Measurements from ENCODE around the gene MRPS14. TPM values are rescaled to one million over a fixed set of nuclear protein-coding genes. Genes with fewer than 3 reads are reported as not detected.

Gene MRPS14
- total RNA-seq, 1 experiment from 2014 or later: 31.6 TPM

- no peaks in the 10 kb centered on the region for H3K9me3 ChIP-seq (replicated peaks)
- H3K36me3 ChIP-seq: no peaks in the 10 kb centered on the region
- DNase-seq: peak; percentile 9 to 62
- H3K4me1 ChIP-seq: no peaks in the 10 kb centered on the region
- H3K27me3 ChIP-seq: no peaks in the 10 kb centered on the region
- no peak overlapping the region for H3K4me3 ChIP-seq
- H3K27ac ChIP-seq: no peak overlapping the region
Measured at GRCh38 chr1:174982971-174983689, 40.1 kb downstream of the MRPS14 start.

GRCh38 chr1:174976436-174977108, 46.7 kb downstream of the MRPS14 start:
- Histone ChIP-seq H3K4me1 (no peaks in the 10 kb centered on the region), H3K27me3 (no peaks in the 10 kb centered on the region), H3K27ac (no peak overlapping the region), H3K4me3 (no peak overlapping the region), H3K36me3 (no peaks in the 10 kb centered on the region), H3K9me3 (replicated peaks) (no peaks in the 10 kb centered on the region)
- no peak for DNase-seq

GRCh38 chr1:174975764-174976163, 47.5 kb downstream of the MRPS14 start:
- no peaks in the 10 kb centered on the region for H3K36me3 ChIP-seq
- no peaks in the 10 kb centered on the region for H3K9me3 ChIP-seq (replicated peaks)
- H3K4me1 ChIP-seq: no peaks in the 10 kb centered on the region
- DNase-seq: no peak
- no peak overlapping the region for H3K27ac ChIP-seq
- no peaks in the 10 kb centered on the region for H3K27me3 ChIP-seq
- no peak overlapping the region for H3K4me3 ChIP-seq

GRCh38 chr1:174974711-174975119, 48.5 kb downstream of the MRPS14 start:
- no peaks in the 10 kb centered on the region for H3K36me3 ChIP-seq
- DNase-seq: no peak
- H3K27me3 ChIP-seq: no peaks in the 10 kb centered on the region
- no peak overlapping the region for H3K27ac ChIP-seq
- no peaks in the 10 kb centered on the region for H3K9me3 ChIP-seq (replicated peaks)
- 0 out of 2 replicates have a peak, but pooled peaks cover 2% of the 10 kb centered on the region for H3K4me1 ChIP-seq
- no peak overlapping the region for H3K4me3 ChIP-seq

- no peak for DNase-seq
- no peaks in the 10 kb centered on the region for H3K36me3 ChIP-seq
- no peaks in the 10 kb centered on the region for H3K27me3 ChIP-seq
- no peaks in the 10 kb centered on the region for H3K9me3 ChIP-seq (replicated peaks)
- H3K4me3 ChIP-seq: no peak overlapping the region
- H3K27ac ChIP-seq: no peak overlapping the region
- H3K4me1 ChIP-seq: peaks cover 17% of the 10 kb centered on the region
Measured at GRCh38 chr1:174971902-174972301, 51.3 kb downstream of the MRPS14 start.

- peaks cover 17% of the 10 kb centered on the region for H3K4me1 ChIP-seq
- H3K4me3 ChIP-seq: no peak overlapping the region
- H3K9me3 ChIP-seq (replicated peaks): no peaks in the 10 kb centered on the region
- no peak overlapping the region for H3K27ac ChIP-seq
- H3K27me3 ChIP-seq: no peaks in the 10 kb centered on the region
- no peaks in the 10 kb centered on the region for H3K36me3 ChIP-seq
- DNase-seq: no peak
Measured at GRCh38 chr1:174971466-174971865, 51.8 kb downstream of the MRPS14 start.

- Histone ChIP-seq H3K27me3 (no peaks in the 10 kb centered on the region), H3K4me1 (peaks cover 17% of the 10 kb centered on the region), H3K36me3 (no peaks in the 10 kb centered on the region), H3K9me3 (replicated peaks) (no peaks in the 10 kb centered on the region), H3K4me3 (no peak overlapping the region), H3K27ac (no peak overlapping the region)
- no peak for DNase-seq
Measured at GRCh38 chr1:174969977-174970376, 53.2 kb downstream of the MRPS14 start.

GRCh38 chr1:174968750-174969244, 54.4 kb downstream of the MRPS14 start:
- no peak overlapping the region for H3K27ac ChIP-seq
- H3K9me3 ChIP-seq (replicated peaks): no peaks in the 10 kb centered on the region
- no peak overlapping the region for H3K4me3 ChIP-seq
- DNase-seq: peak in 1 of 2 experiments; percentile 49
- H3K4me1 ChIP-seq: peaks cover 26% of the 10 kb centered on the region
- no peaks in the 10 kb centered on the region for H3K27me3 ChIP-seq
- H3K36me3 ChIP-seq: no peaks in the 10 kb centered on the region

GRCh38 chr1:174967845-174968705, 55.1 kb downstream of the MRPS14 start:
- H3K36me3 ChIP-seq: no peaks in the 10 kb centered on the region
- DNase-seq: no peak
- no peaks in the 10 kb centered on the region for H3K9me3 ChIP-seq (replicated peaks)
- no peak overlapping the region for H3K4me3 ChIP-seq
- H3K27ac ChIP-seq: no peak overlapping the region
- no peaks in the 10 kb centered on the region for H3K27me3 ChIP-seq
- peaks cover 31% of the 10 kb centered on the region for H3K4me1 ChIP-seq

GRCh38 chr1:174966008-174966572, 57.1 kb downstream of the MRPS14 start:
- Histone ChIP-seq H3K4me1 (peaks cover 33% of the 10 kb centered on the region), H3K27ac (no peak overlapping the region), H3K9me3 (replicated peaks) (no peaks in the 10 kb centered on the region), H3K27me3 (no peaks in the 10 kb centered on the region), H3K36me3 (no peaks in the 10 kb centered on the region), H3K4me3 (no peak overlapping the region)
- no peak for DNase-seq

GRCh38 chr1:174965362-174966007, 57.7 kb downstream of the MRPS14 start:
- Histone ChIP-seq H3K4me1 (peaks cover 33% of the 10 kb centered on the region), H3K9me3 (replicated peaks) (no peaks in the 10 kb centered on the region), H3K36me3 (no peaks in the 10 kb centered on the region), H3K4me3 (no peak overlapping the region), H3K27ac (no peak overlapping the region), H3K27me3 (no peaks in the 10 kb centered on the region)
- DNase-seq: no peak

- no peak overlapping the region for H3K27ac ChIP-seq
Measured at GRCh38 chr1:174964972-174965361, 58.3 kb downstream of the MRPS14 start.

GRCh38 chr1:174964261-174964971, 58.8 kb downstream of the MRPS14 start:
- H3K36me3 ChIP-seq: no peaks in the 10 kb centered on the region
- H3K4me3 ChIP-seq: no peak overlapping the region
- H3K9me3 ChIP-seq (replicated peaks): no peaks in the 10 kb centered on the region
- H3K27me3 ChIP-seq: no peaks in the 10 kb centered on the region
- no peak overlapping the region for H3K27ac ChIP-seq
- peaks cover 29% of the 10 kb centered on the region for H3K4me1 ChIP-seq
- DNase-seq: no peak

More at GRCh38 chr1:174964972-174965361, 58.3 kb downstream of the MRPS14 start:
- Histone ChIP-seq H3K27me3 (no peaks in the 10 kb centered on the region), H3K9me3 (replicated peaks) (no peaks in the 10 kb centered on the region), H3K36me3 (no peaks in the 10 kb centered on the region), H3K4me3 (no peak overlapping the region), H3K4me1 (peaks cover 30% of the 10 kb centered on the region)
- no peak for DNase-seq
